Retinal pigment epithelial cell (primary cell): ENCODE measurements around the gene ISX.

Source experiments
- DNase-seq: peaks from one replicate; pipeline ENCODE4 v3.0.0-alpha.2; 2010; ENCODE audit warnings: low read depth
- H3K4me3 ChIP-seq: 2 replicates; pipeline ENCODE4 v1.5.1; 2011; ENCODE audit warnings: mild to moderate bottlenecking, low read length, control low read depth, moderate library complexity
- TF ChIP-seq, protein P1 (sequence below): conservative IDR thresholded peaks from 2 replicates; pipeline ENCODE4 v1.5.1; 2011; ENCODE audit warnings: low read depth, low read length, control low read depth, inconsistent platforms

Gene ISX

DNA sequence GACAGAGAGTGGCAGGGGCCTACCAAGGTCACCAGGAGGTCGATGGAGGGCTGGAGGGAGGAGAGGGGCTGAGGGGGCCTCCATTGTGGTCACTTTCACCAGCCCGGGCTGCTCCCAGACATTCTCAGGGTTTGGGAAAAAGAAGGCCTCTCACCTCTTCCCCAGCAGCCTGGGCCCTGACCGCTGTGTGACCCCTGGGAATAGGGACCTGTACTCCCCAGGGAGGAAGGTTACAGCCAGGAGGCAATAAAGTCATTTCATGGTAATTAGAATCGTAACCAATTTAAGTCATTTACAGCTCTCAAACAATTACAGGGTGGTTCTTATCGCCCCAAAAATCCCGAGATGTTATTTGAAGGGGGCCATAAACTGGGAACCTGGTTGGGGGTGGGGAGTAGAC lies 37.8 kb downstream of the ISX start:
- H3K4me3 ChIP-seq: no peak overlapping the region
- no peak for DNase-seq
- TF ChIP-seq, protein P1, sequence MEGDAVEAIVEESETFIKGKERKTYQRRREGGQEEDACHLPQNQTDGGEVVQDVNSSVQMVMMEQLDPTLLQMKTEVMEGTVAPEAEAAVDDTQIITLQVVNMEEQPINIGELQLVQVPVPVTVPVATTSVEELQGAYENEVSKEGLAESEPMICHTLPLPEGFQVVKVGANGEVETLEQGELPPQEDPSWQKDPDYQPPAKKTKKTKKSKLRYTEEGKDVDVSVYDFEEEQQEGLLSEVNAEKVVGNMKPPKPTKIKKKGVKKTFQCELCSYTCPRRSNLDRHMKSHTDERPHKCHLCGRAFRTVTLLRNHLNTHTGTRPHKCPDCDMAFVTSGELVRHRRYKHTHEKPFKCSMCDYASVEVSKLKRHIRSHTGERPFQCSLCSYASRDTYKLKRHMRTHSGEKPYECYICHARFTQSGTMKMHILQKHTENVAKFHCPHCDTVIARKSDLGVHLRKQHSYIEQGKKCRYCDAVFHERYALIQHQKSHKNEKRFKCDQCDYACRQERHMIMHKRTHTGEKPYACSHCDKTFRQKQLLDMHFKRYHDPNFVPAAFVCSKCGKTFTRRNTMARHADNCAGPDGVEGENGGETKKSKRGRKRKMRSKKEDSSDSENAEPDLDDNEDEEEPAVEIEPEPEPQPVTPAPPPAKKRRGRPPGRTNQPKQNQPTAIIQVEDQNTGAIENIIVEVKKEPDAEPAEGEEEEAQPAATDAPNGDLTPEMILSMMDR: no peak

DNA sequence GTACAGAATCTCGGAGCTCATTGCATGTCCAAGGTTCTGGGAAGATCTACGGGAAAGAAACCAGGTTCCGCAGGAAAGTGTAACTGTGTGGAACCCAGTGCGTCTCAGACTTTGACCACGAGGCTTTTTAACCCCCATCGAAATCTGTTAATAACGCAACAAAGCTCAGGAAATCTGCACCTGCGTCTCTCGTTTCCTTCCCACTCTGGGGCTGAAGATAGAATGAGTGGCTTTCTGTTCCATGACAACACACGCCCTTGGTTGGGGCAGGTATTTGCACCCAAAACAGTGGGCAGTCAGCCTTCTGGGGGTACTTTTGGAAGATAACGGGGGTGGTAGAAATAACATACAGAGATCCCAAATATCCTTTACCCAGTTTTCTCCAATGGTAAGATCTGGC lies 38.5 kb downstream of the ISX start:
- no peak for DNase-seq
- TF ChIP-seq, protein P1: no peak
- no peak overlapping the region for H3K4me3 ChIP-seq

DNA sequence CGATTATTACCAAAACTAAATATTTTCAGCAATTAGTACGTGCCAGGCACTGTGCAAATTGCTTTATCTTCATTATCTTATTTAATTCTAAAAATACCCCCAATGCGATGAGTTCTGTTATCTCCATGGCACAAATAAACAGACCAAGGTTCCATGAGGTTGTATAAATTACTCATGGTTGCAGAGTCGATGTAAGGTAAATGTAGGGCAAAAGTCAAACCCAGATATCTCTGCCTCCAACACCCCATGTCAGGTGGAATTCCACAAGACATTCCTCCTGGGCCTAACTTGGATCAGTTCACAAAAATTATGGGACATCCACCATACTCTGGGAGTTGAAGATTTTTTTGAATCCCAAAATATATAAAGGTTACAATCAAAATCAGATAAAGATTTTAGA lies 43.7 kb downstream of the ISX start:
- no peak overlapping the region for H3K4me3 ChIP-seq
- DNase-seq: no peak
- TF ChIP-seq, protein P1: no peak

DNA sequence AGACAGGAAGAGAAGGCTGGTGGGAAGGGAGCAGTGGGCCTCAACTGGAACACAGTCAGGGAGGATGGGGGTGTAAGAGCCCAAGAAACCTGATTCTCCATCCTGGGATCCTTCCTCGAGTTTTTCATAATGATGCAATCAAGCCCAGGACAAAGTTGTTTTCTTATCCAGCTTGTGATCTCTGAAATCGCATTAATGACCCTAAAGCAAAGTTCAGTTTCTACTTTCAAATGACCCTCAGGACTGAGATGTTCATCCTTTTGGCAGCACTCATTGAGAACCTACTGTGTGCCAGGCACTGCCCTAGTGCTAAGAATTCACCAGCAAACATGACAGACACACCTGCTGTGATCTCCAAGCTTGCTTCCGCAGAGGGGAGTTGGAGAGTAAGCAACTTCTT lies 45.3 kb downstream of the ISX start:
- no peak overlapping the region for H3K4me3 ChIP-seq
- no peak for DNase-seq
- TF ChIP-seq, protein P1: no peak

DNA sequence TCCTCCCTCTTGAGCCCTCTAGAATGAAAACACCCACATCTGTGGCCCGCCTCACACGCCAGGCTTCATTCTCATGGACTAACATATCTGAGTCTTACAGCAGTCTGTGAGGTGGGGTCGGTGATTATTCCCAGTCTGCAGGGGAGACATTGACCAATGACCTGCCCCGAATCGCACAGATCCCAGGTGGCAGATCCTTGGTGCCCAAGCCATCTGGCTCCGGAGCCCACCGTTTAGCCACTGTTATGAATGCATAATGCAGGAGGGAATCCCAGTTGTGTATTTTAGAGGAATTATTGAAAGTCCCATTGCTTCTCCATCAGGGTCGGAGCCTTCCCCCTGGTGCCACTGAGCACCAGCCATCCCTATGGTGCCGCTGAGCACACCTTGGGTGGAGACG lies 47.4 kb downstream of the ISX start:
- DNase-seq: no peak
- TF ChIP-seq, protein P1: no peak
- H3K4me3 ChIP-seq: no peak overlapping the region

DNA sequence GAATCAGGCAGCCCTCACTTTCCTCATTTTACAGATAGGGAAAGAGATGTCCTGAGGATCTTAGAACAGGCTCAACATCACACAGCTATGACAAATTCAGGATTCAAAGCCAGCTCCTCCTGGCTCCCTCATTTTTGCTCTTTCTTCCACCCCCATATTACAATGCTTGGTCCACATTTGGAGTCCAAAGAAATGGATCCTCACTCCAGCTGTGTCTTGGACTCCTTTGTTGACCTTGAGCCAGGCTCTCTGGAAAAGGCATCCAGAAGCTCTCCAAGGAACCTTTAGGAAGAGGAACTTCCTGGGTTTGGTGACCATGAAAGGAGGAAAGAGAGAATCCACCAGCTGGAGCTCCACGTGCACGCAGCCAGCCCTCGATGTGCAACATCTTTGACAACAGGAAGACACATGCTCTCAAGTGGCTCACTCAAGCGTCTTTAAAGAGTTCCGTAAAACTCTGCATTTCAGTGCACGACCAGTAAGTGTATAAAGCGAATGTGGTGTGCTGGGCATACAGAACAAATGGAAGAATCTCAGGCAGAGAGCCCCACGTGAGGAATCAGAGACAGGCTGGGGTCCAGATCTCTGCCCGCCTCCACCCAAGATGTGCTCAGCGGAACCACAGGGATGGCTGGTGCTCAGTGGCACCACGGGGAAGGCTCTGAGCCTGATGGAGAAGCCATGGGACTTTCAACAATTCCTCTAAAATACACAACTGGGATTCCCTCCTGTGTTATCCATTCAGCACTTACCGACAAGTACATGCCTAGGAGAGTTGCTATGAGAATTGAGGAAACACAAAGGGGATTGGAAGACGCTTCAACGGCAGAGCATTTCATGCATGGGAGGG lies 48.4 kb downstream of the ISX start:
- TF ChIP-seq, protein P1: no peak
- no peak for DNase-seq
- H3K4me3 ChIP-seq: no peak overlapping the region

DNA sequence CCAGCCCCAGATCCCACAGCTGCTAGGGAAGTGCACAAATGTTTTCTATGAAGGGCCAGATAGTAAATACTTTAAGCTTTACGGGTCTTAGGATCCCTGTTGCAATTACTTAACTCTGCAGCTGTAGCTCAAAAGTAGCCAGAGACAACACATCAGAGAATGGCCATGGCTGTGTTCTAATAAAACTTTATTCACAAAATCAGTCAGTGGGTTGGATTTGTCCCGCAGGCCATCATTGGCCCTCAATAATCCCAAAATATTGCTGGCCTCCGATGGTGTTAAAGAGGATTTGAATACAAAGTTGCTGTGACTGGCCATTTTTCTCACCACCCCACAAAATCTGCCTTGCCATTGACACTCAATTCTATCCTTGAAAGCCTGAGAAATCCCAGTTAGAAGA lies 49.6 kb downstream of the ISX start:
- TF ChIP-seq, protein P1: no peak
- H3K4me3 ChIP-seq: no peak overlapping the region
- DNase-seq: no peak
